HUDEP-2 (cell line): ENCODE data around the gene EHBP1.

Experiments used
- DNase-seq, 76 experiments: peaks; one replicate each; lab custom pipeline; 2025; ENCODE audit not compliant: unreplicated experiment in 76 of 76; lab: John Stamatoyannopoulos, UW

The EHBP1 gene

GRCh38 chr2:62774555-62775366 is 69.2 kb downstream of the EHBP1 start:
- DNase-seq, result peak in 24 of 76 experiments; percentile 0 to 42 (median 10)

- no peak for DNase-seq
Observed at GRCh38 chr2:62775367-62775668, 69.8 kb downstream of the EHBP1 start.

GRCh38 chr2:62783679-62784078 is 78.2 kb downstream of the EHBP1 start:
- DNase-seq, result no peak

GRCh38 chr2:62784341-62784740 is 78.8 kb downstream of the EHBP1 start:
- no peak for DNase-seq

- DNase-seq, result peak in 6 of 76 experiments; percentile 3 to 29 (median 6)
Observed at GRCh38 chr2:62785216-62785615, 79.7 kb downstream of the EHBP1 start.

- no peak for DNase-seq
Observed at GRCh38 chr2:62785810-62786597, 80.5 kb downstream of the EHBP1 start.

GRCh38 chr2:62787386-62787785 is 81.9 kb downstream of the EHBP1 start:
- peak in 21 of 76 experiments; percentile 2 to 45 (median 21) for DNase-seq

GRCh38 chr2:62789518-62789917 is 84.0 kb downstream of the EHBP1 start:
- no peak for DNase-seq

GRCh38 chr2:62789918-62790317 is 84.4 kb downstream of the EHBP1 start:
- no peak for DNase-seq

GRCh38 chr2:62792408-62792807 is 86.9 kb downstream of the EHBP1 start:
- DNase-seq, result no peak

GRCh38 chr2:62793213-62793612 is 87.7 kb downstream of the EHBP1 start:
- DNase-seq, result no peak

GRCh38 chr2:62794791-62795190 is 89.3 kb downstream of the EHBP1 start:
- DNase-seq, result no peak

GRCh38 chr2:62795341-62795740 is 89.8 kb downstream of the EHBP1 start:
- DNase-seq, result no peak

- DNase-seq, result no peak
Observed at GRCh38 chr2:62797107-62797506, 91.6 kb downstream of the EHBP1 start.

- no peak for DNase-seq
Observed at GRCh38 chr2:62800618-62801017, 95.1 kb downstream of the EHBP1 start.

- DNase-seq, result no peak
Observed at GRCh38 chr2:62801110-62801509, 95.6 kb downstream of the EHBP1 start.

GRCh38 chr2:62801814-62802523 is 96.5 kb downstream of the EHBP1 start:
- DNase-seq, result no peak

GRCh38 chr2:62803961-62804360 is 98.4 kb downstream of the EHBP1 start:
- no peak for DNase-seq

- DNase-seq, result no peak
Observed at GRCh38 chr2:62806231-62806630, 100.7 kb downstream of the EHBP1 start.

- DNase-seq, result no peak
Observed at GRCh38 chr2:62808554-62808953, 103.0 kb downstream of the EHBP1 start.

- DNase-seq, result no peak
Observed at GRCh38 chr2:62811086-62811485, 105.6 kb downstream of the EHBP1 start.
